ENCODE data around the gene SHANK2.

Gene SHANK2

GRCh38 chr11:71282581-71283351 lies 30.4 kb upstream of the SHANK2 start:
- ChIA-PET CTCF (no interaction called here), POLR2A (no interaction called here)
- TF ChIP-seq CTCF (IDR thresholded peaks at IDR 0.05; ENCODE audit: control extremely low read depth, extremely low read depth, low read depth, missing control alignments): no peak
- no peak for DNase-seq (ENCODE audit: extremely low spot score)

GRCh38 chr11:71281831-71282230 lies 29.5 kb upstream of the SHANK2 start:
- POLR2A ChIA-PET: no interaction called here
- no peak for DNase-seq (ENCODE audit: extremely low spot score)
- CTCF ChIA-PET: no interaction called here
- TF ChIP-seq CTCF (IDR thresholded peaks at IDR 0.05; ENCODE audit: control extremely low read depth, extremely low read depth, low read depth, missing control alignments): no peak

DNA sequence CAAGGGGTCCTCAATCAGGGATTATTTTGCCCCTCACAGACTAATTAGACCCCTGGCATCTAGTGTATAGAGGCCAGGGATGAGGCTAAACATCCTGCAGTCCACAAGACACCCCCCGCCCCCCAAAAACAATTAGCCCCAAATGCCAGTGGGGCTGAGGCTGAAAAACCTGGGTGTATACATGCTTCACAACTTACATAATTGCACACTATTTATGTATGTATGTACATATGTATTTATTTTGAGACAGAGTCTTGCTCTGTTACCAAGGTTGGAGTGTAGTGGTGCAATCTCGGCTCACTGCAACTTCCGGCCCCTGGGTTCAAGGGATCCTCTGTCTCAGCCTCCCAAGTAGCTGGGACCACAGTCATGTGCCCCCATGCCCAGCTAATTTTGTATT lies 28.8 kb upstream of the SHANK2 start:
- ChIA-PET POLR2A (no interaction called here), CTCF (no interaction called here)
- DNase-seq (ENCODE audit: extremely low spot score): no peak
- no peak for TF ChIP-seq CTCF (IDR thresholded peaks at IDR 0.05; ENCODE audit: control extremely low read depth, extremely low read depth, low read depth, missing control alignments)

GRCh38 chr11:71279916-71280645 lies 27.7 kb upstream of the SHANK2 start:
- POLR2A ChIA-PET: no interaction called here
- no peak for TF ChIP-seq CTCF (IDR thresholded peaks at IDR 0.05; ENCODE audit: control extremely low read depth, extremely low read depth, low read depth, missing control alignments)
- CTCF ChIA-PET: no interaction called here
- DNase-seq (ENCODE audit: extremely low spot score): no peak

DNA sequence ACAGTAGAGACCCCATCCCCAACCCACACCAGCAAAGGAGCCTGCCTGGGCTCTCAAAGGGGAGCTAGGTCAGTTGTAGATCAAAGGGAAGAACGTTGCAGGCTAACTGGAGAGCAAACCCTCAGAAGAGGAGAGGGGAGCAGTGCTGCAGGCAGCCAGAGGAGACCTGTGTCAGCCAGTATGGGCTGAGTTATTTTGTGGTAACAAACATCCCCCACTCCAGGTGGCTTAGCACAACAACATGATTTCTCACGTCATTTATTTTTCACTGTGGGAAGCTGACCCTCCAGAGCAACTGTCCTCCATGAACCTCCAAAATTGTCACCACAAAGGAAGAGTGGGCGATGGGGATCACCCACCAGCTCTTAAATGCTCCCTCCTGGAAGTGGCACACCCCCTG lies 19.8 kb upstream of the SHANK2 start:
- TF ChIP-seq CTCF (IDR thresholded peaks at IDR 0.05; ENCODE audit: control extremely low read depth, extremely low read depth, low read depth, missing control alignments): no peak
- ChIA-PET POLR2A (no interaction called here), CTCF (no interaction called here)
- no peak for DNase-seq (ENCODE audit: extremely low spot score)

GRCh38 chr11:71269603-71270511 lies 17.5 kb upstream of the SHANK2 start:
- TF ChIP-seq CTCF (IDR thresholded peaks at IDR 0.05; ENCODE audit: control extremely low read depth, extremely low read depth, low read depth, missing control alignments): no peak
- DNase-seq (ENCODE audit: extremely low spot score): no peak
- CTCF ChIA-PET: no interaction called here
- POLR2A ChIA-PET: no interaction called here

Data from GM10248 (cell line).